ENCODE data around the gene THSD7B.

DNA sequence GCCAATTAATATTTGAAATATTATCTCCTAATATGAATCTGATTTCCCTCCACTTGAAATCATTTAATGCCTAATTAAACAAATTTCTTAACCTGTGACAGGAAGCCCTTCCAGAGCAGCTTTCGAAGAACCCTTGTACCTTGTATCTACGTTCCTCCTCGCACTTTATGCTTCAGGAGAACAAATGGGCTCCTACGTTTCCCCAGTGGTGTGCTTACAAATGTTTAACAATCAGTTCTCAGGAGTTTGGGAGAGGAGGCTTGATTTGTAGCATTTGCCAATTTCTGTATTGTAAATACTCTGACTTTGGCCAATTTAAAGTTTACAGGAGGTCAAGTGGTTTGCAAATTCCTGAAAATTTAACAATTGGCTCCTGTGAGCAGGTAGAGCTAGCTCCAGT is 327.8 kb downstream of the THSD7B start:
- TF ChIP-seq, protein P1, sequence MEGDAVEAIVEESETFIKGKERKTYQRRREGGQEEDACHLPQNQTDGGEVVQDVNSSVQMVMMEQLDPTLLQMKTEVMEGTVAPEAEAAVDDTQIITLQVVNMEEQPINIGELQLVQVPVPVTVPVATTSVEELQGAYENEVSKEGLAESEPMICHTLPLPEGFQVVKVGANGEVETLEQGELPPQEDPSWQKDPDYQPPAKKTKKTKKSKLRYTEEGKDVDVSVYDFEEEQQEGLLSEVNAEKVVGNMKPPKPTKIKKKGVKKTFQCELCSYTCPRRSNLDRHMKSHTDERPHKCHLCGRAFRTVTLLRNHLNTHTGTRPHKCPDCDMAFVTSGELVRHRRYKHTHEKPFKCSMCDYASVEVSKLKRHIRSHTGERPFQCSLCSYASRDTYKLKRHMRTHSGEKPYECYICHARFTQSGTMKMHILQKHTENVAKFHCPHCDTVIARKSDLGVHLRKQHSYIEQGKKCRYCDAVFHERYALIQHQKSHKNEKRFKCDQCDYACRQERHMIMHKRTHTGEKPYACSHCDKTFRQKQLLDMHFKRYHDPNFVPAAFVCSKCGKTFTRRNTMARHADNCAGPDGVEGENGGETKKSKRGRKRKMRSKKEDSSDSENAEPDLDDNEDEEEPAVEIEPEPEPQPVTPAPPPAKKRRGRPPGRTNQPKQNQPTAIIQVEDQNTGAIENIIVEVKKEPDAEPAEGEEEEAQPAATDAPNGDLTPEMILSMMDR (IDR thresholded peaks at IDR 0.05) = no peak
- no peak for TF ChIP-seq POLR2A (IDR thresholded peaks at IDR 0.05; ENCODE audit: low read depth)

Data from esophagus muscularis mucosa (tissue), 3 donors.